IMR-90 (cell line): ENCODE data around the gene AKR1A1. TPM values are rescaled to one million over a fixed set of nuclear protein-coding genes. Genes with fewer than 3 reads are reported as not detected.

Experiments
- ATAC-seq: fragments of 200-7000 bp; cut with Tn5 transposase; 2 replicates; pipeline ENCODE4 v1.9.1; 2020; ENCODE audit warnings: low read depth, mild to moderate bottlenecking, moderate library complexity
- BruUV-seq: library from RNA; stranded (reverse); fragments of 400-500 nt; replicated peaks from 2 replicates; lab custom pipeline; 2021; lab: Mats Ljungman, UMichigan
- CTCF ChIA-PET: fragments of 300-600 bp; formaldehyde crosslinking; extraction: SDS; loops from one replicate; lab custom pipeline; 2021; ENCODE audit warnings: antibody characterized with exemption; lab: Yijun Ruan, JAX
- POLR2A ChIA-PET: fragments of 300-600 bp; sonication (Branson Sonifier 250); formaldehyde crosslinking; loops from one replicate; lab custom pipeline; 2022; ENCODE audit warnings: antibody characterized with exemption; ENCODE audit not compliant: unreplicated experiment; lab: Charles Lee
- DNase-seq: peaks from one replicate; pipeline ENCODE4 v3.0.0; 2013
- H2AFZ ChIP-seq: replicated peaks from 2 replicates; pipeline ENCODE3; 2013; ENCODE audit warnings: low read length, mild to moderate bottlenecking; ENCODE audit not compliant: poor library complexity
- H2AK5ac ChIP-seq: 2 replicates; pipeline ENCODE4 v1.6.1; 2013; ENCODE audit warnings: low read depth, low read length, inconsistent platforms
- H2AK9ac ChIP-seq: replicated peaks from 2 replicates; pipeline ENCODE3; 2013; ENCODE audit warnings: mild to moderate bottlenecking, low read depth, low read length, moderate library complexity; ENCODE audit not compliant: poor library complexity
- H2BK120ac ChIP-seq: 2 replicates; pipeline ENCODE4 v1.6.1; 2013; ENCODE audit warnings: low read depth, low read length, inconsistent platforms
- H2BK15ac ChIP-seq: 3 replicates; pipeline ENCODE4 v1.6.1; 2013; ENCODE audit warnings: low read depth, low read length, inconsistent platforms
- H2BK20ac ChIP-seq: 2 replicates; pipeline ENCODE4 v1.6.1; 2013; ENCODE audit warnings: low read depth, mild to moderate bottlenecking, inconsistent platforms, low read length, moderate library complexity
- H2BK5ac ChIP-seq: 2 replicates; pipeline ENCODE4 v1.6.1; 2013; ENCODE audit warnings: mild to moderate bottlenecking, low read depth, low read length, inconsistent platforms; ENCODE audit not compliant: poor library complexity, severe bottlenecking
- H3K14ac ChIP-seq: replicated peaks from 2 replicates; pipeline ENCODE4 v1.6.1; 2013; ENCODE audit warnings: low read depth, low read length, inconsistent platforms
- H3K18ac ChIP-seq: 2 replicates; pipeline ENCODE4 v1.6.1; 2013; ENCODE audit warnings: low read depth, low read length, control low read depth
- H3K23ac ChIP-seq: 2 replicates; pipeline ENCODE4 v1.6.1; 2013; ENCODE audit warnings: low read depth, low read length, inconsistent platforms
- H3K27ac ChIP-seq: 2 replicates; pipeline ENCODE4 v1.5.1; 2013; ENCODE audit warnings: mild to moderate bottlenecking, control low read depth, low read length; ENCODE audit not compliant: insufficient read depth
- H3K27me3 ChIP-seq: 2 replicates; pipeline ENCODE4 v1.6.1; 2013; ENCODE audit warnings: low read length; ENCODE audit not compliant: control insufficient read depth, insufficient read depth
- H3K36me3 ChIP-seq: 2 replicates; pipeline ENCODE4 v1.6.1; 2013; ENCODE audit warnings: low read length, mixed read lengths; ENCODE audit not compliant: control insufficient read depth, insufficient read depth
- H3K4ac ChIP-seq: 2 replicates; pipeline ENCODE4 v1.6.1; 2013; ENCODE audit warnings: low read depth, low read length, inconsistent platforms
- H3K4me1 ChIP-seq: 2 replicates; pipeline ENCODE4 v1.6.1; 2013; ENCODE audit warnings: low read length, mixed read lengths; ENCODE audit not compliant: control insufficient read depth, insufficient read depth
- H3K4me2 ChIP-seq: 2 replicates; pipeline ENCODE4 v1.6.1; 2013; ENCODE audit warnings: low read depth, mild to moderate bottlenecking, control low read depth, low read length, moderate library complexity
- H3K4me3 ChIP-seq: 2 replicates; pipeline ENCODE4 v1.5.1; 2013; ENCODE audit warnings: low read depth, mild to moderate bottlenecking, control low read depth, low read length, moderate library complexity; ENCODE audit not compliant: insufficient read depth
- H3K56ac ChIP-seq: 2 replicates; pipeline ENCODE4 v1.6.1; 2013; ENCODE audit warnings: low read length, inconsistent platforms; ENCODE audit not compliant: insufficient read depth; ENCODE audit errors: extremely low read depth
- H3K79me1 ChIP-seq, 2 experiments: 2 replicates each; pipeline ENCODE4 v1.6.1; 2013; ENCODE audit warnings: low read length in 2 of 2, inconsistent platforms in 1 of 2, low read depth in 1 of 2
- H3K9ac ChIP-seq: 2 replicates; pipeline ENCODE4 v1.6.1; 2013; ENCODE audit warnings: low read depth, low read length, control low read depth
- H3K9me1 ChIP-seq: 2 replicates; pipeline ENCODE4 v1.6.1; 2013; ENCODE audit warnings: low read length, inconsistent platforms; ENCODE audit not compliant: insufficient read depth
- H3K9me3 ChIP-seq: 2 replicates; pipeline ENCODE4 v1.6.1; 2013; ENCODE audit warnings: low read length; ENCODE audit not compliant: control insufficient read depth, insufficient read depth
- H4K20me1 ChIP-seq: 2 replicates; pipeline ENCODE4 v1.6.1; 2013; ENCODE audit warnings: low read length, inconsistent platforms; ENCODE audit not compliant: insufficient read depth
- H4K5ac ChIP-seq: 2 replicates; pipeline ENCODE4 v1.6.1; 2013; ENCODE audit warnings: mild to moderate bottlenecking, low read depth, low read length, control low read depth
- H4K8ac ChIP-seq, 2 experiments: 2 replicates each; pipeline ENCODE4 v1.6.1; 2013; ENCODE audit warnings: low read depth in 2 of 2, low read length in 2 of 2, control low read depth in 1 of 2, inconsistent platforms in 1 of 2
- H4K91ac ChIP-seq: 2 replicates; pipeline ENCODE4 v1.6.1; 2013; ENCODE audit warnings: low read depth, low read length, inconsistent platforms; ENCODE audit not compliant: insufficient read depth
- MXI1 ChIP-seq: IDR thresholded peaks from 2 replicates; pipeline ENCODE4 v1.6.1; 2012; ENCODE audit warnings: low read depth, mild to moderate bottlenecking, low read length, moderate library complexity, borderline replicate concordance
- USF2 ChIP-seq: fragments of 150-350 bp; IDR thresholded peaks from 2 replicates; pipeline ENCODE4 v1.6.1; 2017; ENCODE audit warnings: mild to moderate bottlenecking, antibody characterized with exemption, low read length, low read depth
- WGBS, 2 experiments: methylation state at CpG; one replicate each; pipeline versions ENCODE4 v1.1.5 to v1.1.7; 2013; ENCODE audit warnings: missing lambda C conversion rate in 2 of 2; ENCODE audit not compliant: insufficient read length in 1 of 2; ENCODE audit errors: extremely low coverage in 2 of 2; 5-methylcytosine and 5-hydroxymethylcytosine counted together
- dilution Hi-C: fragments of 300-500 bp; cut with HindIII; formaldehyde crosslinking; loops from one replicate; pipeline ENCODE4 v1.14.3; 2018; ENCODE audit warnings: low sequenced_read_pairs; ENCODE audit not compliant: unreplicated experiment
- in situ Hi-C: fragments of 300-500 bp; cut with MboI; formaldehyde crosslinking; loops from 3 replicates; pipeline ENCODE4 v1.14.3; 2019; ENCODE audit warnings: low sequenced_read_pairs, inconsistent platforms, mixed read lengths
- intact Hi-C: fragments of 100-400 bp; cut with micrococcal nuclease; formaldehyde crosslinking; loops from 2 replicates; pipeline ENCODE4 v1.10.0; 2022
- polyA plus RNA-seq, 3 experiments: library from polyadenylated mRNA; depleted of rRNA; stranded (reverse); fragments of >200 nt; gene quantifications; 2 replicates each; pipeline ENCODE4 v1.2.3, GENCODE V29; 2012; ENCODE audit warnings: low replicate concordance in 1 of 3
- total RNA-seq: library from RNA; depleted of rRNA; stranded (reverse); fragments of >200 nt; gene quantifications from 2 replicates; pipeline ENCODE4 v1.2.3, GENCODE V29; 2012

The AKR1A1 gene
- total and polyA plus RNA-seq, 2 of the 4 experiments (the other 2 are of a cell fraction): 141 to 151 TPM

- BruUV-seq: no TSS peak
- Histone ChIP-seq H3K27me3 (no peaks in the 10 kb centered on the region), H2AFZ (no peak overlapping the region), H3K36me3 (peaks cover 39% of the 10 kb centered on the region), H4K8ac (no peak overlapping the region), H2BK15ac (no peak overlapping the region), H3K27ac (no peak overlapping the region), H2AK5ac (no peak overlapping the region), H4K5ac (no peak overlapping the region), H3K4me3 (no peak overlapping the region), H3K79me1 (peaks cover 3% of the 10 kb centered on the region in 2 experiments; a peak in 1 of 4 replicates), H2BK20ac (no peak overlapping the region), H2BK120ac (no peak overlapping the region), H2BK5ac (no peak overlapping the region), H3K56ac (no peak overlapping the region), H3K9me1 (peaks cover 2% of the 10 kb centered on the region; the same call in 1 of the 2 replicates), H3K9me3 (no peaks in the 10 kb centered on the region), H4K91ac (no peak overlapping the region), H3K4ac (no peak overlapping the region), H2AK9ac (no peak overlapping the region), H4K20me1 (peaks cover 5% of the 10 kb centered on the region; the same call in 1 of the 2 replicates), H3K14ac (no peak overlapping the region), H3K4me2 (no peak overlapping the region), H3K18ac (no peak overlapping the region), H3K23ac (0 out of 2 replicates have a peak overlapping the region, but pooled peaks have one; percentile 26), H3K4me1 (no peaks in the 10 kb centered on the region; the same call in 1 of the 2 replicates), H3K9ac (no peak overlapping the region)
- TF ChIP-seq MXI1 (no peak), USF2 (peak; percentile 43; the same call in 1 of the 2 replicates)
- intact Hi-C loops (no loop called here), in situ Hi-C loops (no loop called here), dilution Hi-C loops (no loop called here)
- WGBS, 2 experiments: 50% methylated on average over 2 of the region's 4 CpGs; no CpG with 5 or more reads in 1 of the 2 experiments
- peak; percentile 75 for DNase-seq
- CTCF ChIA-PET: no interaction called here
- peak; percentile 33; the same call in 1 of the 2 replicates for ATAC-seq
- POLR2A ChIA-PET: no interaction called here
These were observed 67.0 kb downstream of the AKR1A1 start for GRCh38 chr1:45617618-45618017.
